NB4 (cell line): ENCODE measurements around the gene DMRT3.

Experiments
- DNase-seq: peaks from one replicate; pipeline ENCODE4 v3.0.0; 2010; ENCODE audit warnings: low read depth
- H3K4me3 ChIP-seq: one replicate; pipeline ENCODE4 v1.5.1; 2011; ENCODE audit warnings: mild to moderate bottlenecking, low read depth, low read length, moderate library complexity
- CTCF ChIP-seq: IDR thresholded peaks from one replicate; pipeline ENCODE4 v1.5.1; 2012; ENCODE audit warnings: low read depth, low read length
- MAX ChIP-seq: IDR thresholded peaks from 2 replicates; pipeline ENCODE4 v1.6.1; 2011; ENCODE audit warnings: low read depth, low read length
- MYC ChIP-seq: IDR thresholded peaks from 2 replicates; pipeline ENCODE4 v1.6.1; 2011; ENCODE audit warnings: low read depth, low read length
- POLR2A ChIP-seq: IDR thresholded peaks from 2 replicates; pipeline ENCODE4 v1.6.1; 2011; ENCODE audit warnings: mild to moderate bottlenecking; ENCODE audit not compliant: insufficient read length; ENCODE audit errors: extremely low read depth

DMRT3 gene

GRCh38 chr9:959105-959504, 17.4 kb upstream of the DMRT3 start:
- TF ChIP-seq CTCF (no peak), MAX (no peak)
- H3K4me3 ChIP-seq, result no peak overlapping the region
- DNase-seq, result no peak

- no peak for TF ChIP-seq MAX
- TF ChIP-seq POLR2A, result no peak
- TF ChIP-seq MYC, result no peak
- TF ChIP-seq CTCF, result no peak
- H3K4me3 ChIP-seq, result no peak overlapping the region
- DNase-seq, result no peak
These were observed 16.5 kb upstream of the DMRT3 start for GRCh38 chr9:959914-960313.

GRCh38 chr9:962023-962422, 14.4 kb upstream of the DMRT3 start:
- no peak overlapping the region for H3K4me3 ChIP-seq
- no peak for DNase-seq
- TF ChIP-seq MYC (no peak), CTCF (no peak), MAX (no peak), POLR2A (no peak)

GRCh38 chr9:965497-965896, 11.0 kb upstream of the DMRT3 start:
- H3K4me3 ChIP-seq, result no peak overlapping the region
- no peak for DNase-seq
- TF ChIP-seq MAX (no peak), POLR2A (no peak), CTCF (no peak), MYC (no peak)

GRCh38 chr9:966870-967269, 9.6 kb upstream of the DMRT3 start:
- TF ChIP-seq POLR2A (no peak), CTCF (no peak), MAX (0 out of 2 replicates have a peak, but pooled peaks have one; percentile 4)
- peak; percentile 74 for DNase-seq
- H3K4me3 ChIP-seq, result no peak overlapping the region

- no peak for TF ChIP-seq CTCF
- no peak for TF ChIP-seq MAX
- no peak for TF ChIP-seq MYC
- TF ChIP-seq POLR2A, result no peak
- peak overlapping the region; percentile 33 for H3K4me3 ChIP-seq
- DNase-seq, result peak; percentile 53
These were observed 9.0 kb upstream of the DMRT3 start for GRCh38 chr9:967436-967835.
